Activated CD4-positive, alpha-beta T cell treated with anti-CD3 and anti-CD28 coated beads for 24 hours (primary cell): ENCODE results near the gene NCS1.

Experiments used
- DNase-seq, 2 donors: peaks; one replicate each; pipeline ENCODE4 v3.0.0-alpha.2; 2020; ENCODE audit warnings: low read depth in 2 of 2

NCS1 gene

GRCh38 chr9:130213911-130214761 is 41.9 kb downstream of the NCS1 start:
- DNase-seq, result no peak

- DNase-seq, result no peak
These were observed 42.7 kb downstream of the NCS1 start for GRCh38 chr9:130214776-130215340.

GRCh38 chr9:130215341-130216119 is 43.3 kb downstream of the NCS1 start:
- no peak for DNase-seq

GRCh38 chr9:130217838-130218237 is 45.6 kb downstream of the NCS1 start:
- DNase-seq, result no peak

- no peak for DNase-seq
These were observed 47.5 kb downstream of the NCS1 start for GRCh38 chr9:130219661-130220096.

GRCh38 chr9:130220352-130220751 is 48.1 kb downstream of the NCS1 start:
- DNase-seq, result no peak

- no peak for DNase-seq
These were observed 50.6 kb downstream of the NCS1 start for GRCh38 chr9:130222833-130223232.

GRCh38 chr9:130225071-130225470 is 52.9 kb downstream of the NCS1 start:
- no peak for DNase-seq

- no peak for DNase-seq
These were observed 53.4 kb downstream of the NCS1 start for GRCh38 chr9:130225586-130225985.

- DNase-seq, result no peak
These were observed 53.9 kb downstream of the NCS1 start for GRCh38 chr9:130226112-130226511.

- DNase-seq, result no peak
These were observed 55.6 kb downstream of the NCS1 start for GRCh38 chr9:130227833-130228232.

- DNase-seq, result no peak
These were observed 57.6 kb downstream of the NCS1 start for GRCh38 chr9:130229759-130230158.

- no peak for DNase-seq
These were observed 58.4 kb downstream of the NCS1 start for GRCh38 chr9:130230631-130231030.

- DNase-seq, result no peak
These were observed 60.8 kb downstream of the NCS1 start for GRCh38 chr9:130232899-130233586.

- DNase-seq, result no peak
These were observed 61.4 kb downstream of the NCS1 start for GRCh38 chr9:130233587-130233945.

- no peak for DNase-seq
These were observed 62.4 kb downstream of the NCS1 start for GRCh38 chr9:130234340-130235260.

- DNase-seq, result peak; percentile 51 to 62
These were observed 63.6 kb downstream of the NCS1 start for GRCh38 chr9:130235558-130236435.

- no peak for DNase-seq
These were observed 64.3 kb downstream of the NCS1 start for GRCh38 chr9:130236436-130236985.

- no peak for DNase-seq
These were observed 64.9 kb downstream of the NCS1 start for GRCh38 chr9:130237076-130237475.
